ENCODE results near the gene MSANTD2. TPM values are rescaled to one million over a fixed set of nuclear protein-coding genes. Genes with fewer than 3 reads are reported as not detected.

MSANTD2 gene
- polyA plus RNA-seq, 12 donors = 11.1 to 32.5 (median 16.0) TPM; not detected in 1

- no peak for DNase-seq
Observed at GRCh38 chr11:124756033-124756752, 44.0 kb downstream of the MSANTD2 start.

- no peak for DNase-seq
Observed at GRCh38 chr11:124754710-124755109, 45.5 kb downstream of the MSANTD2 start.

GRCh38 chr11:124754309-124754708 is 45.9 kb downstream of the MSANTD2 start:
- no peak for DNase-seq

- DNase-seq = no peak
Observed at GRCh38 chr11:124753624-124754023, 46.6 kb downstream of the MSANTD2 start.

GRCh38 chr11:124753205-124753604 is 47.0 kb downstream of the MSANTD2 start:
- DNase-seq = no peak

GRCh38 chr11:124752471-124753102 is 47.6 kb downstream of the MSANTD2 start:
- DNase-seq = no peak

GRCh38 chr11:124751741-124752470 is 48.3 kb downstream of the MSANTD2 start, which contains the start of gene VSIG2:
Gene VSIG2, minus strand, starts transcription at chr11:124752255. Its CDS starts 118 bp downstream, at chr11:124752137.
- no peak for DNase-seq

- DNase-seq = no peak
Observed at GRCh38 chr11:124751391-124751740, 48.8 kb downstream of the MSANTD2 start.

GRCh38 chr11:124749912-124750311 is 50.3 kb downstream of the MSANTD2 start:
- DNase-seq = no peak

- no peak for DNase-seq
Observed at GRCh38 chr11:124748481-124749343, 51.5 kb downstream of the MSANTD2 start.

- no peak for DNase-seq
Observed at GRCh38 chr11:124748100-124748418, 52.1 kb downstream of the MSANTD2 start.

- no peak for DNase-seq
Observed at GRCh38 chr11:124747406-124748099, 52.7 kb downstream of the MSANTD2 start.

- no peak for DNase-seq
Observed at GRCh38 chr11:124746621-124747243, 53.5 kb downstream of the MSANTD2 start.

- DNase-seq = no peak
Observed at GRCh38 chr11:124745835-124746620, 54.2 kb downstream of the MSANTD2 start.

- DNase-seq = no peak
Observed at GRCh38 chr11:124745270-124745834, 54.9 kb downstream of the MSANTD2 start.

- DNase-seq = no peak
Observed at GRCh38 chr11:124743050-124743449, 57.2 kb downstream of the MSANTD2 start.

GRCh38 chr11:124742555-124742954 is 57.7 kb downstream of the MSANTD2 start:
- no peak for DNase-seq

- DNase-seq = no peak
Observed at GRCh38 chr11:124740277-124740882, 59.8 kb downstream of the MSANTD2 start.
